Endothelial cell of umbilical vein (primary cell): ENCODE results near the gene SLF2. TPM values are rescaled to one million over a fixed set of nuclear protein-coding genes. Genes with fewer than 3 reads are reported as not detected.

Experiments
- BruUV-seq: library from RNA; stranded (reverse); fragments of 400-500 nt; replicated peaks from 2 replicates; lab custom pipeline; 2021; lab: Mats Ljungman, UMichigan
- CTCF ChIA-PET: fragments of 300-600, 350-600 bp; sonication (Branson Sonifier 250); formaldehyde crosslinking; loops from one replicate; lab custom pipeline; 2021; ENCODE audit warnings: antibody characterized with exemption, inconsistent platforms; lab: Charles Lee
- POLR2A ChIA-PET: fragments of 300-600, 350-600 bp; sonication (Branson Sonifier 250); formaldehyde crosslinking; loops from one replicate; lab custom pipeline; 2021; ENCODE audit warnings: antibody characterized with exemption, inconsistent platforms; lab: Charles Lee
- DNase-seq: peaks from one replicate; pipeline ENCODE4 v3.0.0-alpha.2; 2011; ENCODE audit warnings: low read depth, low spot score
- FAIRE-seq: peaks from 2 replicates; lab custom pipeline; 2011; peaks lifted over from hg19 to GRCh38; lab: Jason Lieb, UNC
- H2AFZ ChIP-seq: 2 replicates; pipeline ENCODE4 v1.6.0; 2012; ENCODE audit warnings: low read depth, low read length, control low read depth, inconsistent platforms
- H3K27ac ChIP-seq: 2 replicates; pipeline ENCODE4 v1.5.1; 2011; ENCODE audit warnings: low read depth, mild to moderate bottlenecking, control low read depth, low read length, moderate library complexity; ENCODE audit not compliant: insufficient read depth
- H3K27me3 ChIP-seq, 2 experiments: 2 replicates each; pipeline versions ENCODE4 v1.6.0 to v1.6.1; 2011; ENCODE audit warnings: low read length in 2 of 2, mixed read lengths in 1 of 2; ENCODE audit not compliant: control insufficient read depth in 2 of 2, insufficient read depth in 2 of 2
- H3K36me3 ChIP-seq, 2 experiments: 2 replicates in 1 of 2; 3 replicates in 1 of 2; pipeline ENCODE4 v1.5.1; 2011; ENCODE audit warnings: low read length in 2 of 2, mild to moderate bottlenecking in 1 of 2, moderate library complexity in 1 of 2; ENCODE audit not compliant: control insufficient read depth in 2 of 2, insufficient read depth in 2 of 2; ENCODE audit errors: extremely low read depth in 1 of 2
- H3K4me1 ChIP-seq: 3 replicates; pipeline ENCODE4 v1.5.1; 2011; ENCODE audit warnings: mild to moderate bottlenecking, low read length; ENCODE audit not compliant: control insufficient read depth, insufficient read depth; ENCODE audit errors: extremely low read depth
- H3K4me2 ChIP-seq: 2 replicates; pipeline ENCODE4 v1.6.1; 2011; ENCODE audit warnings: low read length, control low read depth, mixed read lengths; ENCODE audit not compliant: insufficient read depth
- H3K4me3 ChIP-seq, 3 experiments: fragments of 200-600 bp in 1 of 3; sonication (generic), shearing (Covaris generic) in 1 of 3; replicated peaks in 1 of 3; 2 replicates each; pipeline ENCODE4 v1.5.1; 2011 to 2016; ENCODE audit warnings: control low read depth in 3 of 3, low read length in 3 of 3, mild to moderate bottlenecking in 2 of 3, inconsistent platforms in 1 of 3, low read depth in 1 of 3, moderate library complexity in 1 of 3; ENCODE audit not compliant: insufficient read depth in 1 of 3
- H3K79me2 ChIP-seq: 2 replicates; pipeline ENCODE4 v1.6.0; 2012; ENCODE audit warnings: low read length, inconsistent platforms; ENCODE audit not compliant: control insufficient read depth, insufficient read depth
- H3K9ac ChIP-seq: replicated peaks from 2 replicates; pipeline ENCODE3; 2011; ENCODE audit warnings: low read length, control low read depth; ENCODE audit not compliant: insufficient read depth; ENCODE audit errors: extremely low read depth
- H3K9me1 ChIP-seq: replicated peaks from 3 replicates; pipeline ENCODE4 v1.6.0; 2011; ENCODE audit warnings: mild to moderate bottlenecking, low read length; ENCODE audit not compliant: control insufficient read depth, insufficient read depth; ENCODE audit errors: extremely low read depth
- H3K9me3 ChIP-seq: replicated peaks from 2 replicates; pipeline ENCODE4 v1.5.1; 2012; ENCODE audit warnings: low read length, inconsistent platforms; ENCODE audit not compliant: control insufficient read depth, insufficient read depth
- H4K20me1 ChIP-seq: replicated peaks from 2 replicates; pipeline ENCODE3; 2011; ENCODE audit warnings: mild to moderate bottlenecking, low read length; ENCODE audit not compliant: control insufficient read depth, insufficient read depth; ENCODE audit errors: extremely low read depth
- EZH2 ChIP-seq: IDR thresholded peaks from 2 replicates; pipeline ENCODE4 v1.6.1; 2012; ENCODE audit warnings: borderline replicate concordance, low read depth, mild to moderate bottlenecking, moderate library complexity, low read length, inconsistent platforms; ENCODE audit not compliant: severe bottlenecking
- FOS ChIP-seq: IDR thresholded peaks from 2 replicates; pipeline ENCODE4 v1.6.1; 2011; ENCODE audit warnings: mild to moderate bottlenecking, low read length, moderate library complexity, borderline replicate concordance; ENCODE audit not compliant: insufficient read depth
- GATA2 ChIP-seq: IDR thresholded peaks from 2 replicates; pipeline ENCODE4 v1.7.0; 2011; ENCODE audit warnings: low read depth, mild to moderate bottlenecking, moderate library complexity, mixed read lengths, low read length; ENCODE audit not compliant: insufficient read length, insufficient read depth
- JUN ChIP-seq: IDR thresholded peaks from 2 replicates; pipeline ENCODE4 v1.6.1; 2011; ENCODE audit warnings: borderline replicate concordance, low read depth; ENCODE audit not compliant: insufficient read length, insufficient read depth
- MYC ChIP-seq: IDR thresholded peaks from one replicate; pipeline ENCODE4 v1.6.1; 2011; ENCODE audit warnings: mild to moderate bottlenecking, low read depth, low read length
- POLR2A ChIP-seq: IDR thresholded peaks from 2 replicates; pipeline ENCODE4 v1.6.1; 2012; ENCODE audit warnings: low read depth, mild to moderate bottlenecking, control low read depth, low read length
- POLR2AphosphoS5 ChIP-seq: IDR thresholded peaks from 2 replicates; pipeline ENCODE4 v1.6.1; 2012; ENCODE audit warnings: low read depth, mild to moderate bottlenecking, control low read depth, low read length, moderate library complexity; ENCODE audit not compliant: insufficient read depth
- dilution Hi-C: fragments of 300-500 bp; cut with MboI; formaldehyde crosslinking; loops from one replicate; pipeline ENCODE4 v1.15.0; 2019; ENCODE audit warnings: low sequenced_read_pairs; ENCODE audit not compliant: extremely low pct_ligation_motif_present
- intact Hi-C: fragments of 100-400 bp; cut with micrococcal nuclease; formaldehyde crosslinking; loops from one replicate; pipeline ENCODE4 v1.10.0; 2022
- polyA plus RNA-seq, 4 experiments: library from polyadenylated mRNA; depleted of rRNA in 3 of 4; stranded (reverse) in 3 of 4; unstranded in 1 of 4; fragments of >200 nt; gene quantifications; 2 replicates each; pipeline versions ENCODE4 v1.2.1 to v1.2.3, GENCODE V29; 2011 to 2012; ENCODE audit warnings: missing spikeins in 1 of 4
- total RNA-seq: library from RNA; stranded (reverse); gene quantifications from 2 replicates; pipeline ENCODE4 v1.2.3, GENCODE V29; 2021
- TF ChIP-seq, protein P1 (sequence below): IDR thresholded peaks from 2 replicates; pipeline ENCODE4 v1.6.1; 2011; ENCODE audit not compliant: insufficient read depth, insufficient read length
- TF ChIP-seq, protein P2 (sequence below), 2 donors: IDR thresholded peaks; 1 replicate in 1 of 2; 2 replicates in 1 of 2; pipeline ENCODE4 v1.5.1; 2011; ENCODE audit warnings: low read length in 2 of 2, mild to moderate bottlenecking in 2 of 2, moderate library complexity in 2 of 2, control low read depth in 1 of 2, inconsistent platforms in 1 of 2, low read depth in 1 of 2; ENCODE audit not compliant: insufficient read depth in 1 of 2; ENCODE audit errors: extremely low read depth in 1 of 2

SLF2 gene
- total and polyA plus RNA-seq, 2 donors (not counting 3 experiments of a cell fraction or from before 2014, with no cell fraction given) = 7.5 to 35.5 TPM

DNA sequence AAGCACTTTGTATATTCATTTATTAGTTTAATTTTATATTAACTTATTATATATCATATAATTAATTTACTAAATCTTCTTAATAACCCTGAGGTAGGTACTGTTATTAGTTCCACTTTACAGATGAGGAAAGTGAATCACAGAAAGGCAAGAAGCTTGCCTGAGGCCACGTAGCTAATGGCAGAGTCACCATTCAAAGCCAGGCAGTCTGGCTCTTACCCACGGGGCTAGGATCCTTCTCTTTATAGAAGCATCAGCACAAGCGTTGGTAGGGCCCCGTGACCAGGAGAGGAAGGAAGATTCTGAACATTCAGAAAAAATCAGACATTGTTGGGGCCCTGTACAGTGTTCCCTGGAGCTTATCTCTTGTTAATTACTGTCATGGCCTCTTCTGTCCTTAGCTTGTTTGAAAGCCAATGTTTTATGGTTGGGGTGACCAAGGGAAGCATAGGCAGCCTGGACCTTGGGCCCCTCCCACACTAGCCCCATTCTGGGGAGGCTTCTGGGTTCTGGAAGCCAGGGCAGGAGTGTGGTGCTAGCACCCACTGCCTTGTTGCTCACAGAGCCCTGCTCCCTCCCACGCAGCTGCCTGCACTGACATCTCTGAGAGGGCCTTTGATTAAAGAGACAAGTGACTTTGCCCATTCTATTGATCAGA lies 31.1 kb upstream of the SLF2 start:
- Histone ChIP-seq H3K4me2 (no peak overlapping the region), H2AFZ (no peak overlapping the region), H3K27ac (no peak overlapping the region), H4K20me1 (no peaks in the 10 kb centered on the region), H3K9me1 (no peaks in the 10 kb centered on the region), H3K27me3 (peaks cover 0 to 3% of the 10 kb centered on the region in 2 experiments), H3K4me3 (no peak overlapping the region), H3K4me1 (peaks cover 13% of the 10 kb centered on the region), H3K9ac (no peak overlapping the region), H3K9me3 (no peaks in the 10 kb centered on the region), H3K79me2 (no peaks in the 10 kb centered on the region), H3K36me3 (no peaks in the 10 kb centered on the region)
- no peak for DNase-seq
- intact Hi-C loops (no loop called here), dilution Hi-C loops (no loop called here)
- no TSS peak for BruUV-seq
- no peak for FAIRE-seq
- ChIA-PET CTCF (interaction anchor here (0.6 to 3.1 kb wide), 9 partner anchors 9 to 399 kb away, joined by 3 to 15 read pairs (median 4); no protein-coding TSS in a partner anchor), POLR2A (no interaction called here)
- TF ChIP-seq POLR2A = no peak
- no peak for TF ChIP-seq JUN
- TF ChIP-seq EZH2 = no peak
- TF ChIP-seq GATA2 = no peak
- TF ChIP-seq, protein P1, sequence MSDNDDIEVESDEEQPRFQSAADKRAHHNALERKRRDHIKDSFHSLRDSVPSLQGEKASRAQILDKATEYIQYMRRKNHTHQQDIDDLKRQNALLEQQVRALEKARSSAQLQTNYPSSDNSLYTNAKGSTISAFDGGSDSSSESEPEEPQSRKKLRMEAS = no peak
- TF ChIP-seq MYC = no peak
- TF ChIP-seq FOS = no peak
- TF ChIP-seq, protein P2, sequence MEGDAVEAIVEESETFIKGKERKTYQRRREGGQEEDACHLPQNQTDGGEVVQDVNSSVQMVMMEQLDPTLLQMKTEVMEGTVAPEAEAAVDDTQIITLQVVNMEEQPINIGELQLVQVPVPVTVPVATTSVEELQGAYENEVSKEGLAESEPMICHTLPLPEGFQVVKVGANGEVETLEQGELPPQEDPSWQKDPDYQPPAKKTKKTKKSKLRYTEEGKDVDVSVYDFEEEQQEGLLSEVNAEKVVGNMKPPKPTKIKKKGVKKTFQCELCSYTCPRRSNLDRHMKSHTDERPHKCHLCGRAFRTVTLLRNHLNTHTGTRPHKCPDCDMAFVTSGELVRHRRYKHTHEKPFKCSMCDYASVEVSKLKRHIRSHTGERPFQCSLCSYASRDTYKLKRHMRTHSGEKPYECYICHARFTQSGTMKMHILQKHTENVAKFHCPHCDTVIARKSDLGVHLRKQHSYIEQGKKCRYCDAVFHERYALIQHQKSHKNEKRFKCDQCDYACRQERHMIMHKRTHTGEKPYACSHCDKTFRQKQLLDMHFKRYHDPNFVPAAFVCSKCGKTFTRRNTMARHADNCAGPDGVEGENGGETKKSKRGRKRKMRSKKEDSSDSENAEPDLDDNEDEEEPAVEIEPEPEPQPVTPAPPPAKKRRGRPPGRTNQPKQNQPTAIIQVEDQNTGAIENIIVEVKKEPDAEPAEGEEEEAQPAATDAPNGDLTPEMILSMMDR (IDR thresholded peaks at IDR 0.05; ENCODE audit: extremely low read depth in 1 of 2, insufficient read depth in 1 of 2, low read depth in 1 of 2, low read length in 2 of 2) = no peak
- TF ChIP-seq POLR2AphosphoS5 = no peak
